ENCODE results near the gene YIPF1. TPM values are rescaled to one million over a fixed set of nuclear protein-coding genes. Genes with fewer than 3 reads are reported as not detected.

Gene YIPF1
- polyA plus RNA-seq, 1 of the 3 experiments (the other 2 are of a cell fraction): 23.1 TPM

GRCh38 chr1:53906121-53906520 lies 16.5 kb upstream of the YIPF1 start:
- WGBS (ENCODE audit: low lambda C conversion rate): 96% methylated on average over 4 of the region's 4 CpGs

GRCh38 chr1:53905509-53905908 lies 15.9 kb upstream of the YIPF1 start:
- CTCF ChIA-PET: no interaction called here
- no peaks in the 10 kb centered on the region for H3K9me2 ChIP-seq
- TF ChIP-seq MAX (IDR thresholded peaks at IDR 0.05; ENCODE audit: low read depth) (no peak), POLR2AphosphoS5 (IDR thresholded peaks at IDR 0.05; ENCODE audit: low read depth, low read length) (no peak), EZH2phosphoT487 (IDR thresholded peaks at IDR 0.05; ENCODE audit: borderline replicate concordance, low read depth) (no peak), SMC3 (IDR thresholded peaks at IDR 0.05; ENCODE audit: low read depth, low read length) (no peak), RAD21 (IDR thresholded peaks at IDR 0.05; ENCODE audit: low read length) (no peak), YY1 (IDR thresholded peaks at IDR 0.05; ENCODE audit: low read depth) (no peak), USF2 (IDR thresholded peaks at IDR 0.05; ENCODE audit: borderline replicate concordance, low read depth, low read length) (no peak), NRF1 (IDR thresholded peaks at IDR 0.05; ENCODE audit: low read depth, low read length) (no peak), JUND (IDR thresholded peaks at IDR 0.05) (no peak), ZBTB33 (IDR thresholded peaks at IDR 0.05; ENCODE audit: borderline replicate concordance, low read depth) (no peak), CTCF (IDR thresholded peaks at IDR 0.05) (no peak), NFIC (IDR thresholded peaks at IDR 0.05; ENCODE audit: borderline replicate concordance) (no peak)

More at GRCh38 chr1:53906121-53906520, 16.5 kb upstream of the YIPF1 start:
- H3K27ac ChIP-seq (ENCODE audit: low read depth in 2 of 2, low read length in 1 of 2): no peak overlapping the region
- H3F3A ChIP-seq (replicated peaks; ENCODE audit: insufficient read depth): no peaks in the 10 kb centered on the region
- H4K20me1 ChIP-seq (ENCODE audit: insufficient read depth): no peaks in the 10 kb centered on the region
- H3K9ac ChIP-seq: no peak overlapping the region
- DNase-seq: no peak
- H3K4me1 ChIP-seq (ENCODE audit: control insufficient read depth in 1 of 2, insufficient read depth in 2 of 2, low read depth in 1 of 2, low read length in 1 of 2): no peaks in the 10 kb centered on the region; a peak in 1 of 4 replicates
- H3K79me2 ChIP-seq (ENCODE audit: insufficient read depth): no peaks in the 10 kb centered on the region
- H3K4me2 ChIP-seq: no peak overlapping the region
- H3K9me3 ChIP-seq: no peaks in the 10 kb centered on the region
- TF ChIP-seq TCF12 (IDR thresholded peaks at IDR 0.05) (no peak), RFX5 (IDR thresholded peaks at IDR 0.05; ENCODE audit: low read length) (no peak), FOXM1 (IDR thresholded peaks at IDR 0.05; ENCODE audit: low read depth) (no peak), USF2 (IDR thresholded peaks at IDR 0.05; ENCODE audit: borderline replicate concordance, low read depth, low read length) (no peak), PBX3 (IDR thresholded peaks at IDR 0.05) (no peak), USF1 (IDR thresholded peaks at IDR 0.05; ENCODE audit: borderline replicate concordance, low read depth) (no peak), MXI1 (IDR thresholded peaks at IDR 0.05; ENCODE audit: low read depth, low read length) (no peak), JUND (IDR thresholded peaks at IDR 0.05) (no peak)
- no peaks in the 10 kb centered on the region for H3K9me2 ChIP-seq
- H3K27me3 ChIP-seq (ENCODE audit: insufficient read depth): no peaks in the 10 kb centered on the region
- no peak overlapping the region for H3K4me3 ChIP-seq (ENCODE audit: low read depth in 2 of 2, low read length in 1 of 2)
- H2AFZ ChIP-seq (ENCODE audit: low read depth): no peak overlapping the region
- ChIA-PET POLR2A (no interaction called here), CTCF (interaction anchor here (1.7 kb wide), 1 partner anchor 28 kb away, joined by 4 read pairs; no protein-coding TSS in a partner anchor)
- H3K36me3 ChIP-seq (replicated peaks in 1 of 2; ENCODE audit: control insufficient read depth in 1 of 2, insufficient read depth in 2 of 2, low read length in 1 of 2): no peaks in the 10 kb centered on the region

More at GRCh38 chr1:53905509-53905908, 15.9 kb upstream of the YIPF1 start:
- no peaks in the 10 kb centered on the region for H4K20me1 ChIP-seq (ENCODE audit: insufficient read depth)
- H2AFZ ChIP-seq (ENCODE audit: low read depth): no peak overlapping the region
- 91% methylated on average over 8 of the region's 8 CpGs for WGBS (ENCODE audit: low lambda C conversion rate)
- no peak overlapping the region for H3K4me3 ChIP-seq (ENCODE audit: low read depth in 2 of 2, low read length in 1 of 2)
- H3F3A ChIP-seq (replicated peaks; ENCODE audit: insufficient read depth): no peaks in the 10 kb centered on the region
- no peak overlapping the region for H3K27ac ChIP-seq (ENCODE audit: low read depth in 2 of 2, low read length in 1 of 2)
- H3K4me2 ChIP-seq: no peak overlapping the region
- no peaks in the 10 kb centered on the region; a peak in 1 of 4 replicates for H3K4me1 ChIP-seq (ENCODE audit: control insufficient read depth in 1 of 2, insufficient read depth in 2 of 2, low read depth in 1 of 2, low read length in 1 of 2)
- H3K9ac ChIP-seq: no peak overlapping the region
- H3K27me3 ChIP-seq (ENCODE audit: insufficient read depth): no peaks in the 10 kb centered on the region
- DNase-seq: no peak
- H3K36me3 ChIP-seq (replicated peaks in 1 of 2; ENCODE audit: control insufficient read depth in 1 of 2, insufficient read depth in 2 of 2, low read length in 1 of 2): no peaks in the 10 kb centered on the region
- no peaks in the 10 kb centered on the region for H3K79me2 ChIP-seq (ENCODE audit: insufficient read depth)
- POLR2A ChIA-PET: no interaction called here
- no peaks in the 10 kb centered on the region for H3K9me3 ChIP-seq
